ENCODE results near the gene SENP3.

Gene SENP3

DNA sequence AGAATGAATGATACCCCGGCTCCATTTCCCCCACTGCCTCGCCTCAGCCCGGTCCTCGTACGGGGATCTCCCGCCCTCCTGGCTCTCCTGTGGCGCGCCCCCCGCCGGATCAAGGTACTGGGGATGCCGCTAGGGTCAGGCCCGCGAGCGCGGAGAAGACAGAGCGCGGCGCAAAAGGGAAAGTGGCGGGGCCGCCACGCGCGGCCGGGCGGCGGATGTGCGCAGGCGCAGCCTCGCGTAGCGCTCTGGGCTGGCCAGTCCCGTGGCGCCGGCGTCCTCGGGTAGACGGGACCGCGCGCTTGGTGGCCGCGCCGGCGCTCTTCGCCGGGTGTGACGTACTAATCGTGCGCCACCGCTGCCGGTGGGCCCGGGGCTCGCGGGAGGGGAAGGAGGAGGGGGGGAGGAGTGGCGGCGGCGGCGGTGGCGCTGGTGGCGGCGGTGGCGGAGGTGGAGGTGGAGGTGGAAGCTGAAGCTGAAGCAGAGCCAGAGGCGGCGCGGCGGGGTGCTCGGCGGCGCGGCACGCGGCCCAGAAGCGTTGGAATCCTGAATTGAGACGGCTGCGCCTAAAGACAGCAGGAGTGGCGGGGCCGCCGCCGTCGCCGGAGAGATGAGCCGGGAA is at the start of gene SENP3:
Gene SENP3, plus strand, starts transcription at position 331 of the 619 bp plus-strand sequence. CDS start 1,158 bp downstream, outside the sequence.
- peak; percentile 81 for DNase-seq (ENCODE audit: low read depth)

GRCh38 chr17:7512105-7512504 is 49.6 kb upstream of the SENP3 start:
- DNase-seq (ENCODE audit: low read depth), result no peak

GRCh38 chr17:7512824-7513540 is 48.7 kb upstream of the SENP3 start:
- no peak for DNase-seq (ENCODE audit: low read depth)

- no peak for DNase-seq (ENCODE audit: low read depth)
Observed at GRCh38 chr17:7513850-7514419, 47.8 kb upstream of the SENP3 start.

DNA sequence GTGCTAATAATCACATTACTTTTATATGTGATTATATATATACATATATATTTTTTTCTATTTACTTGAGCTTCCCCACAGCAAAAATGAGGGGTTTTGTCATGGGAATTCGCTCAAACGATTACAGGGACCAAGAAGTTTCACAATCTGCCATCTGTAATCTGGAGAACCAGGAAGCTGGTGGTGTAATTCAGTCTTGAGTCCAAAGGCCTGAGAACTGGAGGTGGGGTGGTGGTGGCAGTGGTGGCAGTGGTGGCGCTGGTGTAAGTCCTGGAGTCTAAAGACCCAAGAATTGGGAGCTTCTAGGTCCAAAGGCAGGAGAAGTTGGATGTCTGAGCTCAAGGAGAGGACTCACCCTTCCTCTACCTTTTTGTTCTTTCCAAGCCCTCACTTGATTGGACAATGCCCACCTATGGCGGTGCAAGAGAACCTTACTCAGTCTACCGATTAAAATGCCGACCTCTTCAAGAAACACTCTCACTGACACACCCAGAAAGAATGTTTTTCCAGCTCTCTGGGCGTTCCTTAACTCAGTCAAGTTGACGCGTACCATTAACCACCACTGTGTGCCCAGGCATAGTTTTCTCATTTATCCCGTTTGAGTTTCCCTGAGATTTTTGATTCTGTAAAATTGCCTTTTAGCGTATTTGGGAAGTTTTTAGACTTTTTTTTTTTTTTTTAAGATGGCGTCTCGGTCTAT is 45.7 kb upstream of the SENP3 start:
- DNase-seq (ENCODE audit: low read depth), result peak; percentile 9

DNA sequence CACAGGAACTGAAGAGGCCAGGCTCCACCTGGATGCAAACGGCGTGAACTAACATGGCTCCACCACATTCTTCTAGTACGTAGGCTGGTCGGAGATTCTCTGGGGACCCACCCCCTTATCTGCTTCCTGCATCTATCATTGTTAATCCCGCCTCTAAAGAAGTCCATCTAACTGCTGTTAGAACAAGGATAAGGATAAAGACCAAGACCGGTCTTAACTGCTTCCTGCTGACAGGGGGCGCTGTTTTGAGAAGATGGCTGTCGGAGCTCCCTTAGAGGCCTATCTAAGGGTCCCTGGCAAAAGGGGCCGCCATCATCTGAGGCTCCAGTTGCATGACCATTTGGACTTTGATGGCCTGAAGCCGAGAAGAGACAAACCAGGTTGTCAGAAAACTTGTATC is 38.7 kb upstream of the SENP3 start:
- DNase-seq (ENCODE audit: low read depth), result peak; percentile 24

- DNase-seq (ENCODE audit: low read depth), result no peak
Observed at GRCh38 chr17:7528842-7529241, 32.9 kb upstream of the SENP3 start.

GRCh38 chr17:7530023-7530900 is 31.5 kb upstream of the SENP3 start:
- no peak for DNase-seq (ENCODE audit: low read depth)

DNA sequence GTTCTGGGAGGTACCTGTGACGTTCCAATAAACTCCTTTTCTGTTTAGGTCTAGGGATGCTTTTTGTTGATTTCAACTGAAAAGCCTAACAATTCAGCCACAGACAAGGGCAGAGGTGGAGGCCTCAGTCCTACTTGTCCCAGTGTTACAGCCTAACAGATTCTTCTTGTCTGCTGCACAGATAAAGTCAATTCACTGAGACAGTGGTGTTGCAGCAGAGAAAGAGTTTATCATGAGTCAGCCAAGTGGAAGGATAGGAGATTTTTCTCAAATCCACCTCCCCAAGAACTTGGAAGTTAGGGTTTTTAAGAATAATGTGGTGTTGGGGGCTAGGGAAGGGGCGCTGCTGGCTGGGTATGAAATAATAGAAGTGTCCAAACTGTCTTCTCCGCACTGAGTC is 23.7 kb upstream of the SENP3 start:
- no peak for DNase-seq (ENCODE audit: low read depth)

- peak; percentile 12 for DNase-seq (ENCODE audit: low read depth)
Observed at GRCh38 chr17:7538891-7539545, 22.7 kb upstream of the SENP3 start.

DNA sequence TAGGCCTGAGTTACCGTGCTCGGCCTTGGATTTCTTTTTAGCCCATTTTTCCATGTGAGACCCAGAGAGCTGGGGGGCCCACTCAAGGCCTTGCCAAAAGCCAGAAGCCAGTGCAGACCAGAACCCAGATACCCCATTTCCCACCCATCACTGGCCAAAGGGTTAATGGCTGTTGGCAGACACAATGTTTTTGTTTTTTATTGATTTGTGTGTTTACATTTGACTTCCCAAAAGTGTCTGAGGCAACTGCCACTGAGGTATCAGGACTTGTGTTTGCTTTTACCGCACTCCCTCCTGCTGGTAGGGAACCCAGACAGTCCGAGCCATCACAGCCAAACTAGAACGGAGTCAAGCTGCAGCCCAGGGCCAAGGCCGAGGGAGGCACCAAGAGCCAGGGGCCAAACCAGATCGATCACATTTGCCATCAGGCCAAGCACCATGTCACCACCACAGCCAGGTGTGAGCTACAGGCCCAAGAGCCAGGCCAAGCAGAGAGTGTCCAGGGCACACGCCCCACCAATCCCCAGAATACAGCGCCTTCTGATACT is 20.6 kb upstream of the SENP3 start:
- DNase-seq (ENCODE audit: low read depth), result no peak

- no peak for DNase-seq (ENCODE audit: low read depth)
Observed at GRCh38 chr17:7544911-7545310, 16.8 kb upstream of the SENP3 start.

- no peak for DNase-seq (ENCODE audit: low read depth)
Observed at GRCh38 chr17:7548585-7549400, 12.9 kb upstream of the SENP3 start, which contains the start of gene TNFSF12. Gene TNFSF12, plus strand, starts transcription at chr17:7549058. Its CDS starts 96 bp downstream, at chr17:7549154.

GRCh38 chr17:7549401-7550055 is 12.2 kb upstream of the SENP3 start:
- no peak for DNase-seq (ENCODE audit: low read depth)

DNA sequence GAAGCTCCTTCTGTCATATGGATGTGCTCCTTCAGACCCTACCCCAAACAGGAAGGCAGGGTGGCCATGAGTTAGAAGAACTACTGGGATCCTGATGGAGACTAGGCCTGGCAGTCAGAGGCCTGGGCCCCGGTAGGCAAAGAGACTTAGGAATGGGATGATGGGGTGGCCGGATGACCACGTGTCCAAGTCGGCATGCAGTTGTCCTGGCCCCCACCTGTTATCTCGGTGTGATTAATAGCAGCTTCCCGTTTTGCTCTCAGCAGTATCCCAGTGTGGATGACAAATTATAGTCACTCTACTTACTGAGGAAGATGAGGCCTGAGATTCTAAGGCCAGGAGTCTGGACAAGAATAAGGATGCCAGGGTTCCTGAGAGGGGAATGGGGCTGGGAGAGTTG is 11.4 kb upstream of the SENP3 start:
- no peak for DNase-seq (ENCODE audit: low read depth)

DNA sequence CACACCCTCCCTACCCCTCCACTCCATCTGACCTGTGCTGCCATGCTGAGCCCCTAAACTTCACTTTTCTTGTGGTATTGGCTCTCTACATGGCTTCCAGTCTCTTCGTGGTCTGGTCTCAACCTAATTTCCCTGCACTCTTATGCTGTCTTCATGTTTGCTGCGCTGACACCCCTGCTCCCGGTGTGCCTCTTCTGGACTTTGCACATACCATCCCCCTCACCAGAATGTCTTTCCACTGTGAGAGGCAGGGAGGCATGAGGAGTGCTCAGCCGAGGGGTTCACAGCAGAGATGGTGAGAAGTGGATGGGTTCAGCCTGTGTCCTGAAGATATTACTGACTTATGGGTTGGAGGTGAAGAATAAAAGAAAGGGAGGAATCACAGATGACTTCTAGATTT is 10.3 kb upstream of the SENP3 start:
- no peak for DNase-seq (ENCODE audit: low read depth)

GRCh38 chr17:7552621-7553051 is 9.1 kb upstream of the SENP3 start:
- DNase-seq (ENCODE audit: low read depth), result no peak

DNA sequence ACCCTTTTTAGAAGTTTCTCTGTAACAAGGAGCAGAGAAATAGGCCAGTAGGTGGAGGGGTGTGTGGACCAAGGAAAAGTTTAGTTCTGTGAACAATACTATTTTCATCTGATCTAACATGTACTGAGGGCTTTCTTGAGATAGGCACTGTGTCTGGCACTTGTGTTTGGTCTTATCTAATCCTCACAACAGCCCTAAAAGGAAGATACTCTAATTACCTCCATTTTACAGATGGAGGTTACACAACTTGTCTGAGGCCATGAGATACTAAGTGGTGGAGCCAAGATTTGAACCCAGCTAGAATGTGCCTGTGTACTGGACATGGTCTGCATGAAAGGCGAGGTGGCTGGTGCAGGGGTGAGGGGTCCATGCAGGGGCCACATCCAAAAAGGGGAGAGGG is 8.4 kb upstream of the SENP3 start:
- DNase-seq (ENCODE audit: low read depth), result no peak

DNA sequence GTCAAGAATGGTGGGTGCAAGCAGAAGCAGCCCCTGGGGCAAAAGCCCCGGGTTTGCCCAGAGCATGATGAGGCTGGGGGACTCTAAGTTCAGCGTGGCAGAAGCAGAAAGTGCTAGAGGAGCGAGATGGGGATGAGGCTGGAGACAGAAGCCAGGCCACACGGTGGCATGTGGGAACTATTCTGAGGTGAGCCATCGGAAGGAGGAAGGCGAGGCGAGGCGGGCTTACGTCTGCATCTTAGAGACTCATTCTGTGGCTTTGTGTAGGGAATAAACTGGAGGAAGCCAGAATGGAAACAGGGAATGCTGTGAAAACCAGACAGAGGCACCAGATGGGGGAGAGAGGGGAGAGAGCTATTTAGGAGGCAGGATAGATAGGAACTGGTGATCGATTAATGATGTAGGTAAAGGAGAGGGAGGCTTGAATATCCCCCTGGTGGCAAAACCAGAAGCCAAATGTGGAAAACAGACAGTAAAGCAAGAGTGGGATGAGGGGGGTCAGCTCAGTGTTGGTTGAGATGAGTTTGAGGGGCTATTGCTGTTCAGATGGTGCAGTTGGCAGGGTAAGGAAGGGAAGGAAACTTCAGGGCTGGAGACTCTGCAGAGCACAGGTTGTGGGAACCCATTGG is 6.3 kb upstream of the SENP3 start:
- DNase-seq (ENCODE audit: low read depth), result no peak

Measured in amniotic epithelial cell (primary cell).